Measurements from ENCODE around the gene PDCD6IP. TPM values are rescaled to one million over a fixed set of nuclear protein-coding genes. Genes with fewer than 3 reads are reported as not detected.

Gene PDCD6IP
- total RNA-seq, 2 donors from 2014 or later, result 199 to 209 TPM

DNA sequence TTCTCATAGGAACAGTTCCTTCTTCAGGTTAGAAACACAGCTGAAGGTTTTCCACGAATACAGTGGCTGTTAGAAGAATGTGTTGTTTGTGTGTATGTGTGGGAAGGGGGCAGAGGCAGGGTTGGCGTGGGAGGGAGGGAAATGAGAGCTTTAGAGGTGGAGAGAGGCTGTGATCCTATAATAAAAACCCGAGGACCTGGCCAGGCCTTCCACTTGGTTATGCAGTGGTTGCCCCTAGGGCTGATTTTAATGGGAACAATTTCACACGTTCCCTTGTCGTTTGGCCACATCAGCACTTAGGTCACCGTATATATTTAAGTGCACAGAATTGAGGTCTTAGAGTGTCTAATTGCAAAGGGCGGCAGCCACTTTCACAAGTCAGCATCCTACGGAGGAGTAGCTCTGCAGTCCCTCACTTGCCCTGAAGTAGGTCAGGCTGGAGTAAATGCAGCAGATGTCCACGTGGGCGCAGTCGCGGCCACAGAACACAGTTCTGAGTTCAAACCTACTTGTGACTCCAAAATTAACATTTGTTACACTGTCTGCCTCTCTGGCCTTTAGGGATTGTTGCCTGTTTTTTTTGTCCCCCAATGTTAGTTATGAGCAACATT lies 85.6 kb downstream of the PDCD6IP start:
- Mint-ChIP-seq H3K36me3 (ENCODE audit: low read depth) (no peaks in the 10 kb centered on the region), H3K9me3 (no peaks in the 10 kb centered on the region), H3K27me3 (peaks cover 7% of the 10 kb centered on the region), H3K4me3 (peak overlapping the region; percentile 17), H3K27ac (no peak overlapping the region), H3K4me1 (peaks cover 5% of the 10 kb centered on the region)
- ATAC-seq (replicated peaks), result no peak

DNA sequence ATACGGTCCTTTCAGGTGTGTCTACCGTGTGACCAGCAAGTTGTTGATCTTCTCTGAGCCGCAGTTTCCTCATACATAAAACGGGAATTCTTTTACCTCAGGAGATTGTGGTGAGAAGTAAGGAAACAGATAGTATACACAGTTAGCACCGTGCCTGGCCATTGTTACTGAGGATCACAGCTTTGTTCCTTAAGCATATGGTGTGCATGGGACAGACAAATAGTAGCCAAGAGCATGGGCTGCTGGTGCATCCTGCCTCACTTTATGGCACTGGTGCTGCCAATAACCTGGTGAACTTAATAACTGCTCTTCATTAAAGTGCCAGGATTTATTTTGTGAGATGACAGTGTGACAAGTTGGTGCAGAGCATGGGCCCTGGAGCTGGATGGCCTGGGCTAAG lies 86.3 kb downstream of the PDCD6IP start:
- Mint-ChIP-seq H3K4me1 (peaks cover 5% of the 10 kb centered on the region), H3K27me3 (peaks cover 7% of the 10 kb centered on the region), H3K9me3 (no peaks in the 10 kb centered on the region), H3K36me3 (ENCODE audit: low read depth) (no peaks in the 10 kb centered on the region), H3K27ac (no peak overlapping the region), H3K4me3 (no peak overlapping the region)
- no peak for ATAC-seq (replicated peaks)

DNA sequence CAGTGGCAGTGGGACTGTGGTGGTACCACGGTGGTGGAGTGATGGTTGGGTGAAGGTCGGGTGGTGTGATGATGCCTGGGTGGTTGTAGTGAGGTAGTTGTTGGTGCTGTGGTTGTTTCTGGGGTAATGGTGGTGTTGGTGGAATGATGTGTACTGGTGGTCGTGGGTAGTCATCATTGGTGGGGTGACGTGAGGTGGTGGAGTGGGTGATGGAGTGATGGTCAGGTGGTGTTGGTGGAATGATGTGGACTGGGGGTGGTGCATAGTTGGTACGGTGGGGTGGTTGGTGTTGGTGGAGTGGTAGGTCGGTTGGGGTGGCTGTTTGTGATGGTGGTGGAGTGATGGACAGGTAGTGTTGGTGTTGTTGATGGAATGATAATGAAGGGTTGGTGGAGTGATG lies 87.1 kb downstream of the PDCD6IP start:
- Mint-ChIP-seq H3K4me3 (no peak overlapping the region), H3K27me3 (peaks cover 7% of the 10 kb centered on the region), H3K4me1 (peaks cover 5% of the 10 kb centered on the region), H3K27ac (no peak overlapping the region), H3K36me3 (ENCODE audit: low read depth) (no peaks in the 10 kb centered on the region), H3K9me3 (no peaks in the 10 kb centered on the region)
- ATAC-seq (replicated peaks), result no peak

DNA sequence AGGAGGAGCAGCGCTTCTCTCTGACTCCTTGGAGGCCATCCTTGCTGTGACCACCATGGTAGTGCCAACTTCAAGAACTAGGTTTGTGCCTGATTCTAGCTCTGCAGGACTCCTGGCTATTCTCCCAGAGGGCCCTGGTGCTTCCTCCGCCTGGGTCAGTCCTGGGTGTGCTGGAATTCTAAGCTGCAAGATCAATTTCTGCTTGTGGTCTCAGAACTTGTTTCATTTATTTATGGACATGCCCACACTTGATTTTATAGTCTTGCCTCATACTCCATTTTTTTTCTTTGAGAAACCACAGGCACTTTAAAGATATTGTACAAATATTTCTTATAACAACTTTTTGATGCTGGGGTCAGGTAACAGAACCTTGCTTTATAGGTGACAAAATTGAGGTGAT lies 87.6 kb downstream of the PDCD6IP start:
- peaks cover 5% of the 10 kb centered on the region for H3K4me1 Mint-ChIP-seq
- H3K4me3 Mint-ChIP-seq, result no peak overlapping the region
- H3K36me3 Mint-ChIP-seq (ENCODE audit: low read depth), result no peaks in the 10 kb centered on the region
- no peak overlapping the region for H3K27ac Mint-ChIP-seq
- ATAC-seq (replicated peaks), result no peak
- H3K27me3 Mint-ChIP-seq, result peaks cover 7% of the 10 kb centered on the region
- H3K9me3 Mint-ChIP-seq, result no peaks in the 10 kb centered on the region

DNA sequence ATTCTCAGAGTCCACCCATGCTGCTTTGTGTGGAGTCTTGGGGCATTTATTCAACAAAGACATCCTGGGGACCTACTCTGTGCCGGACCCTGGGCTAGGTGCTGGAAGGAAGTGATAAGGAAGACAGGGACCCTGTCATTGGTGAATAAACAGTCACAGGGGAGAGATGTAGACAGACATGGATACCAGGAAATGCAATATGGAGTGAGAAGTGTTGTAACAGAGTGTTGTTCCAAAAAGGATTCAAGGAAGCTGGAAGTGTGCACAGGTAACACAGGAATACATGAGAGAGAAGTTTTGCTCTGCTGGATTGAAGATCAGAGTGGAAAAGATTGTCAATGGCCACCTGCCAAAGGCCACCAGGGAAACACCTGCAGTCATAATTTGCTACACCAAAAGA lies 89.0 kb downstream of the PDCD6IP start:
- no peaks in the 10 kb centered on the region for H3K9me3 Mint-ChIP-seq
- no peak overlapping the region for H3K4me3 Mint-ChIP-seq
- H3K4me1 Mint-ChIP-seq, result peaks cover 5% of the 10 kb centered on the region
- peaks cover 7% of the 10 kb centered on the region for H3K27me3 Mint-ChIP-seq
- H3K27ac Mint-ChIP-seq, result no peak overlapping the region
- no peak for ATAC-seq (replicated peaks)
- no peaks in the 10 kb centered on the region for H3K36me3 Mint-ChIP-seq (ENCODE audit: low read depth)

DNA sequence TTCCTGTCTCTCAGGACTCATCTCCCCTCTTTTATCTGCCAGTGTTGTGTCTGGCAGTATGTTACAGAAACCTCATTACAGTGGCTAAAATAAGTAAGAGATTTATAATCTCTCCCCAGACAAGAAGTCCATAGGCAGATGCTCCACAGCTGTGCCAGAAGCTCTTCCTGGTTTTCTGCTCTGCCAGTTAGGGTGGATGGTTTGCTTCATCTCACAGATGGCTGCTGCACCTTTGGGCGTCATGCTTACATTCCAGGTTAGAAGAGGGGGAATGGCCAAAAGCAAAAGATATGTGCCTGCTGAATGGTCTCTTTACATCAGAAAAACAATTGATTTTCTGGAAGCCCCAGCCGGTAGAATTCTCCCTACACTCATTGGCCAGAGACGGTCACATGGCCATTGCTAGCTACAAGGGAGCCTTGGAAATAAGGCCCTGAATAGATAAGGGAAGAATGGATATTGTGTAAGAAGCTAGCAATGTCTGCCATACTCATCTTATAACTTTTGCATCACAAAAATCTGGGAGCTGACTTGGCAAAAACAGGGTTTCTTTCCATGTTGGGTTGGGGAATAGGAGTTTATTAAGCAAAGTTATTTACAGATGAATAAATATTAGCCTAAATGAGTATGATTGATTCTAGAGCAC lies 91.1 kb downstream of the PDCD6IP start:
- Mint-ChIP-seq H3K9me3 (no peaks in the 10 kb centered on the region), H3K4me3 (no peak overlapping the region), H3K36me3 (ENCODE audit: low read depth) (no peaks in the 10 kb centered on the region), H3K27ac (no peak overlapping the region), H3K27me3 (peaks cover 7% of the 10 kb centered on the region), H3K4me1 (no peaks in the 10 kb centered on the region)
- no peak for ATAC-seq (replicated peaks)

DNA sequence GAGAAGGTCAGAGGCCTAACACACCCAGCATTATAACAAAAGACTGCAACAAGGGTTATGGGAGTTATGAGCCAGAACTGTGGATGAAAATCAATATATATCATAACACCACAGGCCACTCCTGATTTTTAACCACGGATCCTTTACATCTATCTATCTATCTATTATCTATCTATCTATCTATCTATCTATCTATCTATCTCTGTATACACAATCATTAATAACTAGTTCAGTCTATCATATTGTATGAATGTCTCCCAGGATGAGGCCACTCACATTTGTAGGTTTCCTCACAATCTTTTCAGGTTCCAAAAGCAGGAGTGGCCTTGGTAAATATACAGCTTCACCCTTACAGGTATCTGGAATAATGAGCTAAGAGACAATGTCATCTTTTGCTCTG lies 94.2 kb downstream of the PDCD6IP start:
- no peak for ATAC-seq (replicated peaks)
- no peaks in the 10 kb centered on the region for H3K36me3 Mint-ChIP-seq (ENCODE audit: low read depth)

DNA sequence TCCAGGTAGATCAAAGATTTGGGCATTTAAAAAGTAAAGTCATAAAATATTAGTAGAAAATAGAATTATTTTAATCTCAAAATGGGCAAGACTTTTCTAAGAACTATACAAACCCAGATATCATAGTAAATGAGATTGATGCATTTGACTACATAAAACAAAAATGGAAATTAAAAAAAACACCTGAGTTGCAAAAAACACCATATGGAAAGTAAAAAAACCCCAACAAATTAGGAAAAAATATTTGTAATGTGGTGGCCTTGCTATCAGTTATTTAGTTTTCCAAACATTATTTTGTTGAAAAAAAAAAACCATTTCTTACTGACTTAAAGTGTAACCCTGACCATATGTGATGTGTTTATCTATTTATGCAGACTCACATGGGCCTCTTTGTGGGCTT lies 97.2 kb downstream of the PDCD6IP start:
- no peaks in the 10 kb centered on the region for H3K36me3 Mint-ChIP-seq (ENCODE audit: low read depth)
- no peaks in the 10 kb centered on the region for H3K9me3 Mint-ChIP-seq
- H3K27ac Mint-ChIP-seq, result no peak overlapping the region
- H3K4me1 Mint-ChIP-seq, result no peaks in the 10 kb centered on the region
- ATAC-seq (replicated peaks), result no peak
- peaks cover 3% of the 10 kb centered on the region for H3K27me3 Mint-ChIP-seq
- H3K4me3 Mint-ChIP-seq, result no peak overlapping the region

More for the DNA sequence above, 94.2 kb downstream of the PDCD6IP start:
- H3K4me3 Mint-ChIP-seq, result no peak overlapping the region
- no peak overlapping the region for H3K27ac Mint-ChIP-seq
- peaks cover 3% of the 10 kb centered on the region for H3K27me3 Mint-ChIP-seq
- no peaks in the 10 kb centered on the region for H3K9me3 Mint-ChIP-seq
- no peaks in the 10 kb centered on the region for H3K4me1 Mint-ChIP-seq

DNA sequence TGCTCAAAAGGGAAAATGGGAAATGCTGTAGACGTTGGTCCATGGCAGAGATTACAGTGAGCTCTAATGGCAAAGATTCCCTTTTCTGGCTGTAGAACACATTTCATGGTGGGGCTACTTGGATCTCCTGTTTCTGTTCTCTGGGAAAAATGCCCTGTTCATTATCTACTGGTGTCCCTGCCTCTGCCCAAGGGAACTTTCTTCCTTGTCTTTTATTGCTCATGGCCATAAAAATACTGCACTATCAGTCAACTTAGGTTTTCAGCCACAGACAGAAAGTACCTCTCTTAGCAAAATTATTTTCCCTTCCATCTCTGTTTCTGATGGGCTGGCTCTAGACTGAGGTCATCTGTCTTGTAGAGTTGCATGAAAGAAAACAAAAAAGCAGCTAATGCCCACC lies 98.9 kb downstream of the PDCD6IP start:
- Mint-ChIP-seq H3K4me1 (no peaks in the 10 kb centered on the region), H3K27me3 (peaks cover 3% of the 10 kb centered on the region), H3K4me3 (no peak overlapping the region), H3K27ac (no peak overlapping the region), H3K9me3 (no peaks in the 10 kb centered on the region), H3K36me3 (ENCODE audit: low read depth) (no peaks in the 10 kb centered on the region)
- no peak for ATAC-seq (replicated peaks)

DNA sequence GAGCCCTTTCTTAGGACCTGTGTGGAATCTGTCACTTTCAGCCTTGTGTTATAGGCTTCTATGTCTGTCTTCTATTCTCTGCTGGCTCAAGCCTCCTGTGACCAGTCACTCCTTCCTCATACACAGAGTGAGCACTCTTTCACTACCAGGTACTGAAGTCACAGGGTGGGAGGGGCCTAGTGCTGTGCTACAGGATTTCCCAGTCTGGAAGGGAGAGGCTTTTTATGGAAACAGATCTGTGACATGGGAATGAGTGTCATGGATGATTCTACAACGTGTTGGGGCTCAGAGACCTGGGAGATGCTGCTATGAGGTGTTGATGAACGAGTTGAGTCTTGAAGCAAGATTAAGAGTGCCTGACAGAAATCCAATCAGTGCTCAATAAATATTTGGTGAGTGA lies 100.5 kb downstream of the PDCD6IP start:
- no peak overlapping the region for H3K27ac Mint-ChIP-seq
- H3K27me3 Mint-ChIP-seq, result peaks cover 3% of the 10 kb centered on the region
- ATAC-seq (replicated peaks), result no peak
- H3K4me3 Mint-ChIP-seq, result no peak overlapping the region
- H3K9me3 Mint-ChIP-seq, result no peaks in the 10 kb centered on the region
- no peaks in the 10 kb centered on the region for H3K4me1 Mint-ChIP-seq
- no peaks in the 10 kb centered on the region for H3K36me3 Mint-ChIP-seq (ENCODE audit: low read depth)

DNA sequence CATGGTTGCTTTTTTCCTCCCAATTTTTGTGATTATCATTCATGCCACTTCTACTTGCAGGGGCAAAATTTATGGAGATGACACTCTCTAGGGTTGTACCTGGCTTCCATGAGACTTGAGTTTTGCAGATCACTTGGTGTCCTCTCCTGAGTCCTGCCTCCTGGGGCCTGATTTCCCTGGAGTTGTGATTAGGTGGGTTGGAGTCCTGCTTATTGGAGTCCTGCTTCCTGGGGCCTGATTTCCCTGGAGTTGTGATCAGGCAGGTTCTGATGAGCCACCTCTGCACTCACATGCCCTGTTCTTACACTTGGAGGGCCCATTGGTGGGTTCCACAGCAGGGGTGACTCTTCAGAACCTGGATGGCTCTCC lies 102.0 kb downstream of the PDCD6IP start:
- ATAC-seq (replicated peaks), result no peak
- Mint-ChIP-seq H3K4me3 (no peak overlapping the region), H3K9me3 (no peaks in the 10 kb centered on the region), H3K27ac (no peak overlapping the region), H3K4me1 (no peaks in the 10 kb centered on the region), H3K36me3 (ENCODE audit: low read depth) (no peaks in the 10 kb centered on the region), H3K27me3 (no peaks in the 10 kb centered on the region)

DNA sequence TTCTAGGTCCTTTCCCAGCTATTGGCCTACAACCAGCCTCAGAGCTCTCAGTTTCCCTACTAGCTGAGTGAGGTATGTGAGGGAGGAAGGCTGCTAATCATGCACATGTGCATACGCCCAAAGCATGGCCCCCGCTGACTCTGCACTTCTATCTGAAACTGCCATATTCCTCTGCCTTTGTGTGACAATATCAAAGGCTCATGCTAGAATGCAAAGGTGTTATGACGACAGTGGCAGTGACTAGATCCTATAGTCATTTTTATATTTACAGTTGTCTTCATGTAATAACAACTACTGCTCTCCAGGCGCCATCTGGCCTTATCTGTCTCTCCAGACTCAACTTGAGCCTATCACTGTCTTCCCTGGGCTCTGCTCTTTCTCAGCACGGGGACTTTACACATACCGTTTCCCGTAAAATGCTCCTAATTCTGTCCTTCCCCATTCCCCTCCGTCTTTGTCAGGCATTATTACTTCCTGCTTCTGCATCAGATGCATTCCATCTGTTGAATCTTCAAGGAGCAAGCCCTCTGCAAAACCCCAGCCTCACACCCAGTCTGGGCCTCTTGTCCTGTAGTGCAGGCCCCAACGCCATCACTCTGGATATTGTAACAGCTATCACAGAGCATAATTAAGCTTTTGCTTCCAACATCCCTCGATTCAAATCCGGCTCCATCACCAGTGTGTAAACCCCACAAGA lies 102.5 kb downstream of the PDCD6IP start:
- no peak for ATAC-seq (replicated peaks)
- no peaks in the 10 kb centered on the region for H3K9me3 Mint-ChIP-seq
- H3K4me3 Mint-ChIP-seq, result no peak overlapping the region
- H3K27me3 Mint-ChIP-seq, result no peaks in the 10 kb centered on the region
- no peaks in the 10 kb centered on the region for H3K4me1 Mint-ChIP-seq
- no peak overlapping the region for H3K27ac Mint-ChIP-seq
- no peaks in the 10 kb centered on the region for H3K36me3 Mint-ChIP-seq (ENCODE audit: low read depth)

DNA sequence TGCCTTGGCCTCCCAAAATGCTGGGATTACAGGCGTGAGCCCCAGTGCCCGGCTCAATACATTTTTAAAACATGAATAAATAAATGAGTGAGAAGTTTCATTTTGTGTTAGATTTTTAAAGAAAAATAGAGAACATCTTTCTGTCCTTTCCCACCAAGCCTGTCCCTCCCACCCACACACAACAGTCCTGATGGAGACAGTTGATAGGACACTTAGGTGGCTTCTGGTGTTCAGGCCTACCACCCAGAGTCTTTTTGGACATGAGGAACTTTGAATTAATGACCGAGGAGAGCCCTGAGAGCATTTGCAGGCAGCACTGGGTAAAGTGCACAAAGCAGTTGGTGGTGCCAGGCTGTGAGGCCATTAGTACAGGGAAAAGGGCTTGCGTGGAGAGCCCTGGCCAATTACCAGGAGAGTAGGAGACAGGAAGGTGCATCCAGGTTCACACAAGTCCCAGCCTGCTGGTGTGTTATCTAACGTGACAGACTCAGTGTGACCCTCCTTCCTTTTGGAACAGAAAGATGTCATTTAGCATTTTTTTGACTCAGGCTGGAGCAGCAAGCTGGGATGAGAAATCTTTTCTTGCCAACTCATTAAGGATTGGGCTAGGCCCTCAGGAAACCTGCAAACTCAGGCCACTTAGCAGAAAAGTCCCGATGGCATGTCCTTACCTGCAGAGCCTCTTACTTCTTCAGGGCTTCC lies 103.6 kb downstream of the PDCD6IP start:
- no peaks in the 10 kb centered on the region for H3K36me3 Mint-ChIP-seq (ENCODE audit: low read depth)
- no peaks in the 10 kb centered on the region for H3K4me1 Mint-ChIP-seq
- no peak overlapping the region for H3K27ac Mint-ChIP-seq
- H3K9me3 Mint-ChIP-seq, result no peaks in the 10 kb centered on the region
- no peak for ATAC-seq (replicated peaks)
- no peak overlapping the region for H3K4me3 Mint-ChIP-seq
- no peaks in the 10 kb centered on the region for H3K27me3 Mint-ChIP-seq

DNA sequence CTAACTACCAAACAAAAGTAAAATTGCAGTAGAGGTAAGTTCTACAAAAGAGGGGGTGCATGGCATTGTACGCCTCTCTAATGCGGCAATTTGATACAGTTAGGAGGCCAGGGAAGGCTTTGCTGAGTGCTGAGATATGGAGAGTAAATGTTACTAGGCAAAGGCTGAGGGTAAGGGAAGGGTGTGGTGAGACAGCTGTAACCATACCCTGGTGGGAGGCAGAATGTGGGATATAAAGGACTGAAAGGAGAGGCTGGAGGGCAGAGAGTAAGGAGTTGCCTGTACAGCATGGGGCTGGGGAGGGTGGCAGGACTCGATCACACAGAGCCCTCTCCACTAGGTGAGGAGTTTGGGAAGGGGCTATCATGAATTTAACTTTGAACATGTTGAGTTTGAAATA lies 106.3 kb downstream of the PDCD6IP start:
- H3K27ac Mint-ChIP-seq, result no peak overlapping the region
- no peaks in the 10 kb centered on the region for H3K27me3 Mint-ChIP-seq
- no peaks in the 10 kb centered on the region for H3K4me1 Mint-ChIP-seq
- no peak overlapping the region for H3K4me3 Mint-ChIP-seq
- no peak for ATAC-seq (replicated peaks)
- H3K36me3 Mint-ChIP-seq (ENCODE audit: low read depth), result no peaks in the 10 kb centered on the region
- no peaks in the 10 kb centered on the region for H3K9me3 Mint-ChIP-seq
